HT1080 (cell line): ENCODE results near the gene LDHB. TPM values are rescaled to one million over a fixed set of nuclear protein-coding genes. Genes with fewer than 3 reads are reported as not detected.
"Not testable (repeated sequence)": the region's sequence is repeated elsewhere in the genome, so short reads cannot be mapped to it uniquely, and the experiment has no call there.

Experiments used
- DNase-seq: peaks from one replicate; pipeline ENCODE4 v3.0.0-alpha.2; 2015; ENCODE audit warnings: low read depth
- total RNA-seq: library from RNA; depleted of rRNA; stranded (reverse); fragments of >200 nt; shearing (Covaris generic); gene quantifications from 2 replicates; pipeline ENCODE4 v1.2.3, GENCODE V29; 2014

LDHB gene
- total RNA-seq, 1 experiment from 2014 or later = 1,395 TPM

DNA sequence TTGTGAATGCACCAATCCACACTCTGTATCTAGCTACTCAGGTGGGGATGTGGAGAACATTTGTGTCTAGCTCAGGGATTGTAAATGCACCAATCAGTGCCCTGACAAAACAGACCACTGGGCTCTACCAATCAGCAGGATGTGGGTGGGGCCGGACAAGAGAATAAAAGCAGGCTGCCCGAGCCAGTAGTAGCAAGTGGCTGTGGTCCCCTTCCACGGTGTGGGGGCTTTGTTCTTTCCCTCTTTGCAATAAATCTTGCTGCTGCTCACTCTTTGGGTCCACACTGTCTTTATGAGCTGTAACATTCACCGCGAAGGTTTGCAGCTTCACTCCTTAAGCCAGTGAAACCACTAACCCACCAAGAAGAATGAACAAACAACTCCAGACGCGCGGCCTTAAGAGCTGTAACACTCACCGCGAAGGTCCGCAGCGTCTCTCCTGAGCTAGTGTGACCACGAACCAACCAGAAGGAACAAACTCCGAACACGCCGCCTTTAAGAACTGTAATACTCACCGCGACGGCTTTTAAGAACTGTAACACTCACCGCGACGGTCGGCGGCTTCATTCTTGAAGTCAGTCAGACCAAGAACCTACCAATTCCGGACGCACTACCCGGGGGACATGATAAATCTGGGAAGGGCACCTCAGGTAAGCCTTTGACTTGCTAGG is 4.6 kb upstream of the LDHB start:
- no peak for DNase-seq

DNA sequence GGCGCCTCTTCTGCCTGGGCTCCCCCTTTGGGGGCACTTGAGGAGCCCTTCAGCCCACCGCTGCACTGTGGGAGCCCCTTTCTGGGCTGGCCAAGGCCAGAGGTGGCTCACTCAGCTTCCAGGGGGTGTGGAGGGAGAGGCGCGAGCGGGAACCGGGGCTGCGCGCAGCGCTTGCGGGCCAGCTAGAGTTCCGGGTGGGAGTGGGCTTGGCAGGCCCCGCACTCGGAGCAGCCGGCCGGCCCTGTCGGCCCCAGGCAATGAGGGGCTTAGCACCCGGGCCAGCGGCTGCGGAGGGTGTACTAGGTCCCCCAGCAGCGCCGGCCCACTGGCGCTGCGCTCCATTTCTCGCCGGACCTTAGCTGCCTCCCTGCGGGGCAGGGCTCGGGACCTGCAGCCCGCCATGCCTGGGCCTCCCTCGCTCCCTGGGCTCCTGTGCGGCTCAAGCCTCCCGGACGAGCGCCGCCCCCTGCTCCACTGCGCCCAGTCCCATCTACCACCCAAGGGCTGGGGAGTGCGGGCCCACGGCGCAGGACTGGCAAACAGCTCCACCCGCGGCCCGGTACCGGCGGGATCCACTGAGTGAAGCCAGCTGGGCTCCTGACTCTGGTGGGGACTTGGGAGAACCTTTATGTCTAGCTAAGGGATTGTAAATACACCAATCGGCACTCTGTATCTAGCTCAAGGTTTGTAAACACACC is 3.9 kb upstream of the LDHB start:
- DNase-seq = not testable (repeated sequence)

DNA sequence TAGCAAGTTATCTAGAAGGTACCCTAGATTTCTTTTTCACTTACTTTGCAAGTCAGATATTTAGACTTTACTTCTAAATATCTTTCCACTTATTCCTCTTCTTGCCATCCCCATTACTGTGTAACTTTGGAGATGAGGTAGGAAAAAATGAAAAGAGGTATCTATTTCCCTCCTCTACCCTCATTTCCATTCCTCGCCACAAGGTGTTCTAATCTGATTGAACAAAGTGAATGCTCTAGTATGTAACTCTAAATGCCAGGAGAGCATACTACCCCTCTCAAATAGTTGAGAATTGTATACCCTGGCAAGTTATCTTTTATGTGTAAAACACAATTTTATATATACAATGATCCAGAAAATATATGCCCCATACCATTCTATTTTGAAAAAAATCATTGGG is 1.7 kb upstream of the LDHB start:
- no peak for DNase-seq

DNA sequence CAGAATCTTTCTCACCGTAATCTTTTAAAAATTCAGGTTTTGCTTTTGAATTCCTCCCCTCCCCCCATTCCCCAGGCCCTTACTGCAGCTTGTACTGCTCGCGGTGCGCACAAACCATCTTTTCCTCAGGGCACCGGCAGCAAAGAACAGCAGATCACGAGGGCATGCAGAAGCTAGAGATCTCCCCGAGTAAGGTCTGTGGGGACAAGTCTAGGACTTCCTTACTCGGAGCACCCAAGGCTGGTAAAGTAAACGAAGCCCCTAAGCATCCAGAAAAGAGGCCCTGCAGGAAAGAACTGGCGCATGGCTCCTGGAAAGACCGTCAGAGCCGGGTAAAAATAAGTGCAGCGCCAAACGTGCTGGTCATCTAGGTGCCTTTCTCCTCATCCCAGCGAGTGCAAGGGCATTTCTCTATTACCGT is 727 bp downstream of the LDHB start:
- no peak for DNase-seq

DNA sequence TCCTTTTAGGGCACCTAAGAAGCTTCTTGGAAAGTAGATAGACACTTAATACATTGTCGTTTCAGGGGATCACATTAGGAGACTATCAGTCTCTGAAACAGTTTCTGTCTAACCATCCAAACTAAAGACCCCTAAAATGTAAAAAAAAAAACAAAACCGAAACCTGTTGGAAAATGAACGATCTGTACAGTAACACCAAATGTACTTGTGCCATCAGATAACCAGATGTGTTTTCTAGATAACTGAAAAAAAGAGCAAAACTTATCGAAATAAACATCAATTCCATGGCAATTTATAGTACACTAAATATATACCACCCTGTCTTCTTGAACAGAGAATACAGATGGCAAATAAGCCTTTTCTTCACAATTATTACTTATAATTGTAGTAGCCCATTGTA is 2.1 kb downstream of the LDHB start:
- no peak for DNase-seq

DNA sequence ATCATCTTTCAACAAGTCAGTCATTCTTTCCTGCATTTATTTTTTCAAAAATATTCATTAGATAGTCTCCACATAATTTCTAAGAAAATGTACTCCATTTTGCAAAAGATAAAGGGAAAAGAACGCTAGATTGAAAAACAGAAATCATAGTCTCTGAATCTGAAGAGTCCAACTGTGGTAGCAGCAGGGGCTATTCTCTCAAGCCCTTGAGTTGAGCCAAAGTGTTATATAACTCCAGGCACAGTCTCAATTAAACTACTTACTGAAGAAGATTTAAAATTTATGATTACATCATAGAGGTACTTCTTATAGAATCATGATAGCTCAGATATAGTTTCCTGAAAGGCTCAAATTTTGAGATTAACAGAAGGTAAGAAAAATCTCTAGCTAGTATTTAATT is 5.8 kb downstream of the LDHB start:
- no peak for DNase-seq

DNA sequence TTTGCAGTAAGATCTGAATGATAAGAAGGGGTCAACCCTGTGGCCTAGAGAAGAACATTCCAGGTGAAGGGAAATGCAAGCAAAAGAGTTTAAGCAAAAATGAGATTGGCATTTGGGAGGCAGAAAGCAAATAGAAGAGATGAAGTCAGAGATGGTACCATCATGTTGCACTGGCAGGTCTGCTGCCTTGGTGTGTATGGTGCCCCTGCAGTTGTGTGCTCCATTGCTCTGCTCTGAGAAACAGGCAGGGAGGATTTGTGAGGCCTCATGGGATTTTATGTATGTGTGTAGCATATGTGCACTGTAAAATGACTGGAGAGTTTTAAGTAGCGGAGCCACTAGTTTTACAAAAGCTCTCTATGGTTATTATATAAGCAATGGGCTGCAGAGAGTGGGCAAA is 6.6 kb downstream of the LDHB start:
- DNase-seq = no peak

DNA sequence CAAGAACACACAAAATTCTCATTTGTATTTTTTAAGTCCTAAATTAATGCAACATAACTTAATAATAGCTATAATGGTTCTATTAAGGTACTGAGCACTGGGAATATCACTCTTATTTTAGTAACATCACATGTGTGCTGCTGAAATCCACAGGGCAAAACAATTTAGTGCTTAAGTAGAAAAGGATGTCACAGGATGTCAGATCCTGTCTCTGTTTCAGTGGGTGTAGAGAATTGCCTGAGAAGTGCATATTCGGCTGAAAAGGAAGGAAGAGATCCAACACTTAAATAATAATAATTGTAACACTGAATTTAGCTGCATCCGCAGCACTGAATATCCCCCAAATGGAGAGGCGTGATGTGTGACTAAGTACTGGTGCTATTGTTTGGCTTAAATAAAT is 8.6 kb downstream of the LDHB start:
- DNase-seq = no peak

DNA sequence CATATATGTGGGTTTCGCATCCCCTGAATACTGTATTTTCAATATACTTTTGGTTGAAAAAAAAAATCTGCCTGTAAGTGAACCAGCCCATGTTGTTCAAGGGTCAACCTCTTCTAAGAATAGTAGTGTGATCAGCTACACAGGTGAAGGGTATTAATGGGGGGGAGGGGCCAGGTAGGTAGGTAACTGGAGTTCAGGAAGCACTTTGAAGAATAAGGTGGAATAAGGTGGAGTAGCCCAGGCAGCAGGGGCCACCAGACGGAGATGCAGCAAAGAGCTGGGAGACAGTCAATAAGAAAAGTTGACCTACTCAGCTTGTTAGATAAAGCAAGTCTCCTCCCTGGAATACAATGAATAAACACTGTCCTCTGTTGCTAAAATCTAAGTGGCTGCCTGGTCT is 9.3 kb downstream of the LDHB start:
- no peak for DNase-seq

DNA sequence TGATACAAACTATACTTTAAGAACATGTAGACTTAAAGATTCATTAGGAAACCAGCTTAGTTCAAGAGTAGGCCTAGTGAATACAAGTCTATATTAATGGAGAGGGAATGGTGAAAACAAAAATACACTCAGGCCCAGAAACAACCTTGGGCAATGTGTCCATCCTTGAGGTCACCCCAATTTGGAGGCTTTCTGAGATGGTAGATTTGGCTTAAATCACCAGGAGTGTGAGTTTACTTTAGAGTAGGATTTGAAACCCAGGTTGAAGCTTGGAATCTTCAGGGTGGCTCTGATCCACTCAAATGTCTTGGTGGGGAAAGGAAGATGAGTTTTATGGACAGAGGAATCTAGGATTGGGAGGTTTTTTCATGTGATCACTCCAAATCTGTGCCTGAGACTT is 10.5 kb downstream of the LDHB start:
- DNase-seq = no peak

DNA sequence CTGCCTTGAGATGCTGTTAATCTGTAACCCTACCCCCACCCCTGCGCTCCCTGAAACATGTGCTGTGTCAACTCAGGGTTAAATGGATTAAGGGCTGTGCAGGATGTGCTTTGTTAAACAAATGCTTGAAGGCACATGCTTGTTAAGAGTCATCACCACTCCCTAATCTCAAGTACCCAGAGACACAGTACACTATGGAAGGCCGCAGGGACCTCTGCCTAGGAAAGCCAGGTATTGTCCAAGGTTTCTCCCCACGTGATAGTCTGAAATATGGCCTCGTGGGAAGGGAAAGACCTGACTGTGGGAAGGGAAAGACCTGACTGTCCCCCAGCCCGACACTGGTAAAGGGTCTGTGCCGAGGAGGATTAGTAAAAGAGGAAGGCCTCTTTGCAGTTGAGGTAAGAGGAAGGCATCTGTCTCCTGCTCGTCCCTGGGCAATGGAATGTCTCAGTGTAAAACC is 12.6 kb downstream of the LDHB start:
- not testable (repeated sequence) for DNase-seq

DNA sequence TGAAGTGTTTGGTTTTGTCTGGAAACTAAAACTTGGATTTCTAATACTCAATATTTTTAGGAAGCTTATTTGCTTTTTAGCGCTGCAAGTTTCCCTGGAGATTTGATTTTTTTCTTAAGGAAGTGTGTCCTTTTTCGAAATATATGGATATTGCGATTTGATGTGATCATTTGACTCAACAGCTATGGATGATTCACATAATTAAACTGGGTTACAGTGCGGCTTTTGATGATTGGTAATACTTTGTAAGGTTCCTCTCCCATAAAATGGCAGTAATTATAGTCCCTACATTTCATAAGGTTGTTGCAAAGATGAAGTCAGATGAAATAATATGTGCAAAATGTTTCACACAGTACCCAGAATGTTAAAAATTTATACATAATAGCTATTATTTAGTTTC is 13.1 kb downstream of the LDHB start:
- no peak for DNase-seq

DNA sequence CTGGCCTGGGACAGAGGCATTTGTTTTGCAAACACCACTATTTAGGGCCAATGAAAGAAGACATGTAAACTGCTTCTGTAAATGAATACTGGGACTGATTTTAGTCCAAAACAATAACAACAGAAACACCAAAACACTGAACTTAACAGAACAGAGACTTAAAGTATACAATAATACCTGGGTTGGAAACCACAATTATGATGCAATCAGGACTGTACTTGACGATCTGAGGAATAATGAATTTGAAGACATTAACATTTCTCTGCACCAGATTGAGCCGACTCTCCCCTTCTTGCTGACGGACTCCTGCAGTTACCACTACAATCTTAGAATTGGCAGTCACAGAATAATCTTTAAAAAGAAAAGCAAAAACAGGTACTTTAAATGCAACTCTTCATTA is 13.9 kb downstream of the LDHB start:
- no peak for DNase-seq

DNA sequence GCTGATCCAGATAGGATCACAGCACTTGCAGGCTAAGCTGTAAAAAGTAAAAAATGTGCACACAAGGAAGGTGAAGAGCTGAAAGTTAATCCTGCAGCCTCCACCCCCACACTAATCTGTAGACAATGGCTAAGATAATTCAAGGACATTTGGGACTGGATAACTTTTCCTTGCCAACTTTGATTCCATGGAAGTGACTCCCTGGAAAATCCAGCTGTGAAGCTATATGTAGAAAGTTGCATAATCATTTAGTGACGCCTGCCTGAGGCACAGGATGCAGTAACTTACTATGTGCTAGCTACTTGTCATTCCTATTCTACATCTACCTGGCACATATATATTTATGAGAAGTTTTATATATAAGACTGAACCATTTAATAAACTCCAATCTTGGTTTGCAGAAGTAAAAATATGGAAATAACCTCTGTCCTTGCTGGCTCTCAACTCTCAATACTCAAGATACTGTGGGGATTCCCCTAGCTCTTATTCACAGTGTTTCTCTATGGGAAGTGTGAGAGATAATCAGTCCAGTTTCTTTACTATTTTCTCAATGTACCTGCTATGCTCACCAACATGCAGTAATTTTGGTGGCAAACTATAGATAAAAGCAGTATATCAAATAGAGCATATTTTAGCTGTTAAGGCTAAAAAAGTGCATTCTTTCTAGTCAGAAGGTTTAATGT is 14.8 kb downstream of the LDHB start:
- DNase-seq = no peak

DNA sequence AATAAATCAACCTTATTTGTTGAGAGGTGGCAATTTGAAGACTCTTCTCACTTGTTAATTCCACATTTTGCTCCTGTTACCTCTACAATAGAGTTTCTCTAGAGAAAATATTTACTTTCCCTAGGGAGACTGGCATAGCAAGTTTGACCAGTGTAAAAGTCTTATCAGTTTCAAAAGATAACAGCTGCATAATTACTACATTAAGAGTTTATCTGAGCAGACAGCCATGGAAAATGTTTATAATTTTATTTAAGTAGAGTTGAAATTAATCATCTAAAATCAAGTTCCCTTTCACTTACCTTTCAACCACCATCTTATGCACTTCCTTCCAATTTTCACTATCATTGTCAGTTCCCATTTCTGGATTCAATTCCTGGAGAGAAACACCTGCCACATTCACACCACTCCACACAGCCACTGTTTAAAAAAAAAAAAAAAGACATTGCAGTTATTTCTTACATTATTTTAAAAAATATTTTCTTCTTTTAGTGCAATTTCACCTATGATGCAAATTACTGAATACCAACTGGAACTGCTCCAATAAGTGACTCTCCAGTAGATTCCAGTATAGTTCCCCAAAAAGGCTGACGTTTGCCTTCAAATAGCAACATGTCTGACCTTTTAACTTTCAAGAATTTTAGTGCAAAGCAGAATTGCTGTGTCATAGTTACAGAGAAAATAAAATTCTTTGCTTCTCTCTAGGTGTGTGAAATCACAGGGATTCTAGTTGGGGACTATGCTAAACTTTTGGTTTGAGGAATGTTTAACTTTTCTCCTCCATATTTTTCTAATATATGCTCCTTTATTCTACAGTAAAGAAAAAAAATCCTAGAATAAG is 19.4 kb downstream of the LDHB start:
- no peak for DNase-seq

DNA sequence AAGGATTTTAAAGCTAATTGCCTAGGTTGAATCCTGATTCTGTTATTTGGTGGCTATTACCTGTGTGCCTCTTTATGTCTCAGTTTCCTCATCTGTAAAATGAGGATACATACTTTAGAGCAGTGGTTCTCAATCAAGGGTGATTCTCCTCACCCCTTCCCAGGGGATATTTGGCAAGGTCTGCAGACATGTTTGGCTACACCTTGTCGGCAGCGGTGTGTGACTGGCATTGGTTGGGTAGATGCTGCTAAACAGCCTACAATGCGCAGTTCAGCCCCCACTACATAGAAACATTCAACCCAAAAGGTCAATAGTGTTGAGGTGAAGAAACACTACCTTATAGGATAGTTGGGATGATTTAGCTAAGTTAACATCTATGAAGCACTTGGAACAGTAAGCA is 23.4 kb downstream of the LDHB start:
- DNase-seq = no peak

DNA sequence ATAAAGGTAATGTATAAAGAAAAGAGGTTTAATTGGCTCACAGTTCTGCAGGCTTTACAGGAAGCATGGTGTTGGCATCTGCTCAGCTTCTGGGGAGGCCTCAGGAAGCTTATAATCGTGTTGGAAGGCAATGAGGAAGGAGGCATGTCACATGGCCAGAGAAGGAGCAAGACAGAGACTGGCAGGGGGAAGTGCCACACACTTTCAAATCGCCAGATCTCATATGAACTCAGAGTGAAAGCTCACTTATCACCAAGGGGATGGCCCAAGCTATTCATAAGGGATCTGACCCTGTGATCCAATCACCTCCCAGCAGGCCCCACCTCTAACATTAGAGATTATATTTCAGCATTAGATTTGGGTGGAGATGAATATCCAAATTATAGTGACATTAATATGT is 26.3 kb downstream of the LDHB start:
- no peak for DNase-seq

DNA sequence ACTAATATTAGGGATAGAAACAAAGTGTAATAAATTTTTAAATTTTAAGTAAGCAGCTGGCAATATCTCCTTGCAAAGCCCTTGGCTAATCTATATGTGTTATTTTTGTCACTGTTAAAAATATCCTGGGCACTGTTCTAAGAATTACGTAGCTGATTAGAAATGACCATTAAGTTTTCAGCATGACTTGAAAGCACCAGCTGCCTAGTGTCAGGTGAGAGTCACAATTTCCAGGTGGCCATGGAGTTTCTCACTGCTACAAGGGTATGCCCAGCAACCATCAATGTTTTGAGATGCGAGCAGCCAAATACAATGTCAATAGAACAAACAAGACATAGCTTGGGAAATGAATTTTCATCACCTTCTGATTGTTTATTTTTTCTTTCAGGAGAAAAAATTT is 29.7 kb downstream of the LDHB start:
- DNase-seq = no peak

DNA sequence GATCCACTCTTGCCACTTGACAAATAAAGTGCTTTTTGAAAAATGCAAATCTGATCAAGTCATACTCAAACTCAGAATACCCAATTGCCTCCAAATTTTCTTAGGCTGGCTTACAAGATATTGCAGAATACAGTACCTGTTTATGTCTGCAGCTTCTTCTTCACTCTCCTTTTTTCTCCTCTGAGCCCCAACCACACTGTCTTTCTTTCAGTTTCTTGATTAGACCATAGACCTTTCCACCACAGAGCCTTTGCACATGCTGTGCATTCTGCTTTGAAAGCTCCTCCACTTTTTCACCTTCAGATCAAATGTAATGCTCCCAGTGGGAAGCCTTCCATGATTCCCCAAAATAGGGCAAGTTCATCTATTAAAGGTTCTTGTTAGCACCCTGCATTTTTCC is 39.1 kb downstream of the LDHB start:
- DNase-seq = no peak

DNA sequence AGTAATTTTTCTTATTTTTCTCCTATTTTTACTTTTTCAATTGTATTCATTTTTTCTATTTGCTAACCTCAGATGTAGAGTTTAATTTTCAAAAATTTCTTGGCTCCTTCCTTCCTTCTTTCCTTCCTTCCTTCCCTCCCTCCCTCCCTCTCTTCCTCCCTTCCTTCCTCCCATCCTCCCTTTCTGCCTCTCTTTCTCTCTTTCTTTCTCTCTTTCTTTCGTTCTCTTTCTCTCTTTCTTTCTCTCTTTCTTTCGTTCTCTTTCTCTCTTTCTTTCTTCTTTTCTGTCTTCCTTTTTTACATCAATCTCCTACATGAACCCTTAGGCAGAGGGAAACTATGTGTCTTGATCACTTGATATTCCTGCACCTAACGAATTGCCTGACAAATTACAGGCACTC is 40.6 kb downstream of the LDHB start:
- DNase-seq = no peak

DNA sequence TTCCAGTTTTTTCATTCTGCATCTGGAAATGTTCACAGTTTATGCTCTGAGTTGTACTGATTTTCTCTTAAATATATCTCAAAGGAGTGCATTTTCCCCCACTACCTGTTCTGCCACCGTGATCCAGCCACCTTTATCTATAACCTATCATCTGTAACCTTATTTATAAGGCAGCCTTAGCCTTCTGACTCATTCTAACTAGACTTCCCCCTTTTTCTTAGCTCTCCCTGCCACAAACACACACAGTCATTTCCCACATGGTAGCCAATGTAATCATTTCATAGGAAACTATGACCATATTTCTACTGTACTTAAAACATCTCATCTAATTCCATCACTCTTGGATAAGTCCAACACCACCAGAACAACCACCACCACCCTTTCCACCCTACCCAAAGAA is 42.2 kb downstream of the LDHB start:
- peak; percentile 37 for DNase-seq

DNA sequence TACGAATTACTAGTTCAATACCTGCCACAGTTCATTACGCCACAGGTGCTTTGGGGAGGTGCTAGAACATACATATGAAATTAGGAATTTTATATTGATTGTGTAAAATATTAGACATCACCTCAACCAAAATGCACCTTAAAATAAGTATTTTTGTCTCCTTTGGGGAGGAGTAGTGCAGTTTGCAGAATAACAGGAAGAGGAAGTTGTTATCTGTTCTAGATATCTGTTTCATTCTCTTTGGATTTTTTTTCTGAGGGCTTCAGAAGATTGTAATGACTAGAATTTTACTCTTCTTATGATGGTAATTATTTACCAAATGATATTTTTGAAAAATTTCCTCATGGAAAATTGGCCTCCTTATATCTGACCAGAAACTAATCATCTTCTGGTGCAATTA is 43.1 kb downstream of the LDHB start:
- no peak for DNase-seq
